IgD-negative memory B cell (primary cell): ENCODE data around the gene PSPN. TPM values are rescaled to one million over a fixed set of nuclear protein-coding genes. Genes with fewer than 3 reads are reported as not detected.

Experiments
- H3K27ac Mint-ChIP-seq, 3 donors: one replicate each; pipeline ENCODE4 v1.8.0; 2020 to 2022; ENCODE audit warnings: mild to moderate bottlenecking in 3 of 3, mixed read lengths in 3 of 3, moderate library complexity in 1 of 3
- H3K27me3 Mint-ChIP-seq: one replicate; pipeline ENCODE4 v1.8.0; 2021; ENCODE audit warnings: mixed read lengths
- H3K36me3 Mint-ChIP-seq: one replicate; pipeline ENCODE4 v1.8.0; 2020; ENCODE audit warnings: mild to moderate bottlenecking, mixed read lengths
- H3K4me1 Mint-ChIP-seq, 3 donors: one replicate each; pipeline ENCODE4 v1.8.0; 2020 to 2022; ENCODE audit warnings: mixed read lengths in 3 of 3, mild to moderate bottlenecking in 1 of 3
- H3K4me3 Mint-ChIP-seq, 4 donors: one replicate each; pipeline ENCODE4 v1.8.0; 2020 to 2022; ENCODE audit warnings: mild to moderate bottlenecking in 4 of 4, mixed read lengths in 4 of 4, moderate library complexity in 3 of 4
- H3K9me3 Mint-ChIP-seq, 3 donors: one replicate each; pipeline ENCODE4 v1.8.0; 2020 to 2021; ENCODE audit warnings: mixed read lengths in 3 of 3, mild to moderate bottlenecking in 1 of 3
- polyA plus RNA-seq: library from polyadenylated mRNA; unstranded; fragments of 300-500 nt; fragmentation: Illumina TruSeq; gene quantifications from one replicate; pipeline ENCODE4 v1.2.3, GENCODE V29; 2021

The PSPN gene
- polyA plus RNA-seq, 1 donor from 2014 or later = 0.65 TPM

GRCh38 chr19:6343462-6343861 is 32.3 kb downstream of the PSPN start:
- Mint-ChIP-seq H3K4me3 (no peak overlapping the region), H3K27me3 (no peaks in the 10 kb centered on the region), H3K9me3 (no peaks in the 10 kb centered on the region), H3K4me1 (peaks cover 0 to 4% (median 0%) of the 10 kb centered on the region in 3 donors), H3K36me3 (no peaks in the 10 kb centered on the region), H3K27ac (no peak overlapping the region)

- Mint-ChIP-seq H3K4me3 (no peak overlapping the region), H3K9me3 (no peaks in the 10 kb centered on the region), H3K36me3 (no peaks in the 10 kb centered on the region), H3K27me3 (no peaks in the 10 kb centered on the region), H3K27ac (no peak overlapping the region), H3K4me1 (peaks cover 0 to 4% (median 0%) of the 10 kb centered on the region in 3 donors)
Observed at GRCh38 chr19:6340493-6341201, 35.1 kb downstream of the PSPN start.

GRCh38 chr19:6334490-6335285 is 41.0 kb downstream of the PSPN start:
- Mint-ChIP-seq H3K36me3 (no peaks in the 10 kb centered on the region), H3K4me1 (no peaks in the 10 kb centered on the region), H3K4me3 (no peak overlapping the region), H3K27me3 (peaks cover 2% of the 10 kb centered on the region), H3K9me3 (no peaks in the 10 kb centered on the region), H3K27ac (no peak overlapping the region)

GRCh38 chr19:6333439-6333838 is 42.3 kb downstream of the PSPN start, which contains the start of gene ACER1:
Gene ACER1, minus strand, starts transcription at chr19:6333612. Its CDS starts 61 bp downstream, at chr19:6333551.
- H3K4me3 Mint-ChIP-seq = no peak within 1 kb of the TSS
- H3K27ac Mint-ChIP-seq = no peak within 1 kb of the TSS

GRCh38 chr19:6326815-6327214 is 48.9 kb downstream of the PSPN start:
- Mint-ChIP-seq H3K27me3 (peaks cover 7% of the 10 kb centered on the region), H3K9me3 (peaks cover 0 to 3% (median 0%) of the 10 kb centered on the region in 3 donors), H3K36me3 (no peaks in the 10 kb centered on the region), H3K27ac (no peak overlapping the region), H3K4me3 (no peak overlapping the region), H3K4me1 (peaks cover 0 to 1% (median 0%) of the 10 kb centered on the region in 3 donors)

More at GRCh38 chr19:6333439-6333838, 42.3 kb downstream of the PSPN start, which contains the start of gene ACER1:
- Mint-ChIP-seq H3K4me1 (no peaks in the 10 kb centered on the region), H3K9me3 (no peaks in the 10 kb centered on the region), H3K27me3 (peaks cover 2% of the 10 kb centered on the region), H3K36me3 (no peaks in the 10 kb centered on the region)

GRCh38 chr19:6325614-6326013 is 50.1 kb downstream of the PSPN start:
- H3K27ac Mint-ChIP-seq = no peak overlapping the region

More at GRCh38 chr19:6325614-6326013, 50.1 kb downstream of the PSPN start:
- Mint-ChIP-seq H3K4me3 (no peak overlapping the region), H3K4me1 (peaks cover 0 to 1% (median 0%) of the 10 kb centered on the region in 3 donors), H3K36me3 (no peaks in the 10 kb centered on the region), H3K9me3 (peaks cover 0 to 3% (median 0%) of the 10 kb centered on the region in 3 donors), H3K27me3 (peaks cover 9% of the 10 kb centered on the region)

Other genes with a start within 250 kb of the PSPN start
- not detected for gene ACSBG2, start 240.3 kb downstream of the PSPN start, polyA plus RNA-seq
- 1.7 TPM for gene MLLT1, start 96.0 kb downstream of the PSPN start, polyA plus RNA-seq
- gene ACER1, start 42.3 kb downstream of the PSPN start, polyA plus RNA-seq = not detected
- 103 TPM for gene CLPP, start 14.4 kb downstream of the PSPN start, polyA plus RNA-seq
- gene ALKBH7, start 3.1 kb downstream of the PSPN start, polyA plus RNA-seq = 96.4 TPM
- gene GTF2F1, start 17.2 kb upstream of the PSPN start, polyA plus RNA-seq = 25.4 TPM
- gene KHSRP, start 48.9 kb upstream of the PSPN start, polyA plus RNA-seq = 18.7 TPM
- not detected for gene SLC25A41, start 57.8 kb upstream of the PSPN start, polyA plus RNA-seq
- gene SLC25A23, start 83.9 kb upstream of the PSPN start, polyA plus RNA-seq = 28.2 TPM
- 4.2 TPM for gene CRB3, start 88.3 kb upstream of the PSPN start, polyA plus RNA-seq
- 80.7 TPM for gene DENND1C, start 105.9 kb upstream of the PSPN start, polyA plus RNA-seq
- gene TUBB4A, start 126.4 kb upstream of the PSPN start, polyA plus RNA-seq = 14.6 TPM
- 14.7 TPM for gene TNFSF9, start 155.1 kb upstream of the PSPN start, polyA plus RNA-seq
- gene CD70, start 215.2 kb upstream of the PSPN start, polyA plus RNA-seq = 28.4 TPM